ENCODE data around the gene SLC39A7. TPM values are rescaled to one million over a fixed set of nuclear protein-coding genes. Genes with fewer than 3 reads are reported as not detected.

SLC39A7 gene
- total RNA-seq, 1 experiment from 2014 or later: 94.5 TPM

DNA sequence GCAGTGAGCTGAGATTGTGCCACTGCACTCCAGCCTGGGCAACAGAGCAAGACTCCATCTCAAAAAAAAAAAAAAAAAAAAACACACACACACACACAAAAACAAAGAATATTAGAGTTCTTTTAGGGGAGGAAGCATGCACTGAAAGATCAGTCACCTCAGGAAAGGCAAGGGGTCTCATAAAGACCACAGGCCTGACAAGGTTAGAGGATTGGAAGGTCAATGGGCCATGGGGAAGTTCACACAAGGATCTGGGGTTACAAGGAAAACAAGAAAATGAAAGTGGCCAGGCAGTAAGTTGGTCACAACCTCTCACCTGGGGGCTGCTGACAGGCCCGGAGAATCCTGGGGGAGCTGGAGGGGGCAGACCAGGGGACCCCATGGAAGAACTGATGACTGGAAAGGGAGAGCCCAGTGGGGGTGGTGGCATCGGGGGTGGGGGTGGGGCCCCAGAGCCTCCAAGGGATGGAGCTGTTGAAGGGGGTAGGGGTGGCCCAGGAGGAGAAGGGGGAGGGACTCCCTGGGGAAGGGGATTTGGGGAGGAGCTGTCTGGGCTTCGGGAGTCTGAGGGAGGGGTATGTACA is 1.7 kb upstream of the SLC39A7 start:
- DNase-seq (ENCODE audit: low read depth, low spot score): no peak
- in situ Hi-C loops (cut with HindIII; ENCODE audit: low pct_unique_long_range_greater_than_20kb, low sequenced_read_pairs): no loop called here

DNA sequence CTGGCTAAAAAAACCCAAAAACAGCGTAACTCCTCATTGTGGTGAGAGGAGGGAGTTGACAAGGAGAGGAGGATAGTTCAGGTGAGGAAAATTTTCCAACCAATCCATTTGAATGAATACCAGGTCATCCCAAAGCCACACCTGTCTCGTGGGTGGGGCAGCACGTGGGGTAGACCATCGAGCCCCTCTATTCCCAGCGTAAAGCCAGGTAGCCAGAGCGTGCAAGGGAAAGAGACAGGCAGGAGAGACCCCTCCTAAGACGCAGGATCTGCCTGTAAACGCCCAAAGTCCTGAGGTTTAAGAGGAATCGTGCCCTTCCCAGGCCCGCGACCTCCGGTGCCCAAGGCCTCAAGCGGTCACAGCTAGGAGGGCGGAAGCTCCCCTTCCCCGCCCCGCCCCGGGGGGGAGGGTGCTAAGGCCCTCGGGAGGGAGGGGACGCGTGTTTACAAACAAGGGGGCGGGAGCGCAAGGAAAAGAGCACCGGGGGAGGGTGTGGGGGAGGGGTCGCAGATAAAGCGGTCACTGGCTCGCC is 914 bp upstream of the SLC39A7 start:
- DNase-seq (ENCODE audit: low read depth, low spot score): peak; percentile 87
- in situ Hi-C loops (cut with HindIII; ENCODE audit: low pct_unique_long_range_greater_than_20kb, low sequenced_read_pairs): no loop called here

DNA sequence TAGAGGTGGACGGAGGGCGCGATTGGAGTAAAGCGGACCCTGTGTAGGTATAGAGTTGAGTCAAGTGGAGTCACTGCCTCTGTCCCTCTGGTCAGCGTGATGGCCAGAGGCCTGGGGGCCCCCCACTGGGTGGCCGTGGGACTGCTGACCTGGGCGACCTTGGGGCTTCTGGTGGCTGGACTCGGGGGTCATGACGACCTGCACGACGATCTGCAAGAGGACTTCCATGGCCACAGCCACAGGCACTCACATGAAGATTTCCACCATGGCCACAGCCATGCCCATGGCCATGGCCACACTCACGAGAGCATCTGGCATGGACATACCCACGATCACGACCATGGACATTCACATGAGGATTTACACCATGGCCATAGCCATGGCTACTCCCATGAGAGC is 479 bp downstream of the SLC39A7 start:
- in situ Hi-C loops (cut with HindIII; ENCODE audit: low pct_unique_long_range_greater_than_20kb, low sequenced_read_pairs): no loop called here
- DNase-seq (ENCODE audit: low read depth, low spot score): no peak

- in situ Hi-C loops (cut with HindIII; ENCODE audit: low pct_unique_long_range_greater_than_20kb, low sequenced_read_pairs): no loop called here
These were observed 1.3 kb downstream of the SLC39A7 start for GRCh38 chr6:33201935-33202334.

DNA sequence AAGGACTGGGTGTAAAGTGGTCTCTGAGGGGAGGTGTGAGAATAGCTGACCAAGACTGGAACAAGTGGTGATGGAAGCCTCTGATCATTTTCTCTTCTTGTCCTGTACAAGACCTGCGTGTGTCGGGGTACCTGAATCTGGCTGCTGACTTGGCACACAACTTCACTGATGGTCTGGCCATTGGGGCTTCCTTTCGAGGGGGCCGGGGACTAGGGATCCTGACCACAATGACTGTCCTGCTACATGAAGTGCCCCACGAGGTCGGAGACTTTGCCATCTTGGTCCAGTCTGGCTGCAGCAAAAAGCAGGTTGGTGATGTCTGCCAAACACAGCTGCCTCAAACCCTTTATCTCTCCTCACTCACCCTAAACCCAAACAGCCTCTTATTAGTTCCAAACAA is 2.1 kb downstream of the SLC39A7 start:
- DNase-seq (ENCODE audit: low read depth, low spot score): no peak
- in situ Hi-C loops (cut with HindIII; ENCODE audit: low pct_unique_long_range_greater_than_20kb, low sequenced_read_pairs): no loop called here

More at GRCh38 chr6:33201935-33202334, 1.3 kb downstream of the SLC39A7 start:
- no peak for DNase-seq (ENCODE audit: low read depth, low spot score)

DNA sequence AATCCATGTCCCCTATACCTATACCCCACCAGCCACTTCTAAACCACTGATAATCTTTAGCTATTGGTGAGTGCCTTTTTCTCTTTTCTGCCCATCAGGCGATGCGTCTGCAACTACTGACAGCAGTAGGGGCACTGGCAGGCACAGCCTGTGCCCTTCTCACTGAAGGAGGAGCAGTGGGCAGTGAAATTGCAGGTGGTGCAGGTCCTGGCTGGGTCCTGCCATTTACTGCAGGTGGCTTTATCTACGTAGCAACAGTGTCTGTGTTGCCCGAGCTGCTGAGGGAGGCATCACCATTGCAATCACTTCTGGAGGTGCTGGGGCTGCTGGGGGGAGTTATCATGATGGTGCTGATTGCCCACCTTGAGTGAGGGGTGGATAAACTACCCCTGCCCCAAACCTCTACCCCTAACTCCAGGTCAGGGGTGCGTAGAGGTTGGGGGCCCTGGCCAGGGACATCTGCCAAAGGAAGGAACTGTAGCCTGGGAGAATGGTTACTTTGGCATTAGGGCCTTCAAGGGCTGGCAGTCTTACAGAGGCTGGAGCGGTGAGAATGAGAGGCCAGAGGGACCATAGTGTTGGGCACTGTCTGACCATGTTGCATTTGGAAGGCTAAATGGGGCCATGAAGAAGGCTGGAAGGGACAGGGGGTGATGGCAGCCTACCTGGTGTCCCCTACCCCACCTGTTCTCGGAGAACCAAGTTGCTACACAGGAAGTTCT is 2.9 kb downstream of the SLC39A7 start:
- DNase-seq (ENCODE audit: low read depth, low spot score): no peak
- in situ Hi-C loops (cut with HindIII; ENCODE audit: low pct_unique_long_range_greater_than_20kb, low sequenced_read_pairs): no loop called here

- DNase-seq (ENCODE audit: low read depth, low spot score): no peak
- in situ Hi-C loops (cut with HindIII; ENCODE audit: low pct_unique_long_range_greater_than_20kb, low sequenced_read_pairs): no loop called here
These were observed 3.4 kb downstream of the SLC39A7 start for GRCh38 chr6:33204165-33204414.

- in situ Hi-C loops (cut with HindIII; ENCODE audit: low pct_unique_long_range_greater_than_20kb, low sequenced_read_pairs): no loop called here
- DNase-seq (ENCODE audit: low read depth, low spot score): peak; percentile 91
These were observed 3.9 kb downstream of the SLC39A7 start, which contains the start of gene HSD17B8 for GRCh38 chr6:33204415-33205190. HSD17B8 (plus strand) TSS chr6:33204655; CDS start chr6:33204669, 14 bp downstream.

- in situ Hi-C loops (cut with HindIII; ENCODE audit: low pct_unique_long_range_greater_than_20kb, low sequenced_read_pairs): no loop called here
- no peak for DNase-seq (ENCODE audit: low read depth, low spot score)
These were observed 4.7 kb downstream of the SLC39A7 start for GRCh38 chr6:33205191-33206026.

GRCh38 chr6:33206027-33206863 is 5.6 kb downstream of the SLC39A7 start:
- in situ Hi-C loops (cut with HindIII; ENCODE audit: low pct_unique_long_range_greater_than_20kb, low sequenced_read_pairs): no loop called here

GRCh38 chr6:33206864-33207551 is 6.3 kb downstream of the SLC39A7 start:
- in situ Hi-C loops (cut with HindIII; ENCODE audit: low pct_unique_long_range_greater_than_20kb, low sequenced_read_pairs): no loop called here
- DNase-seq (ENCODE audit: low read depth, low spot score): no peak

More at GRCh38 chr6:33206027-33206863, 5.6 kb downstream of the SLC39A7 start:
- DNase-seq (ENCODE audit: low read depth, low spot score): no peak

DNA sequence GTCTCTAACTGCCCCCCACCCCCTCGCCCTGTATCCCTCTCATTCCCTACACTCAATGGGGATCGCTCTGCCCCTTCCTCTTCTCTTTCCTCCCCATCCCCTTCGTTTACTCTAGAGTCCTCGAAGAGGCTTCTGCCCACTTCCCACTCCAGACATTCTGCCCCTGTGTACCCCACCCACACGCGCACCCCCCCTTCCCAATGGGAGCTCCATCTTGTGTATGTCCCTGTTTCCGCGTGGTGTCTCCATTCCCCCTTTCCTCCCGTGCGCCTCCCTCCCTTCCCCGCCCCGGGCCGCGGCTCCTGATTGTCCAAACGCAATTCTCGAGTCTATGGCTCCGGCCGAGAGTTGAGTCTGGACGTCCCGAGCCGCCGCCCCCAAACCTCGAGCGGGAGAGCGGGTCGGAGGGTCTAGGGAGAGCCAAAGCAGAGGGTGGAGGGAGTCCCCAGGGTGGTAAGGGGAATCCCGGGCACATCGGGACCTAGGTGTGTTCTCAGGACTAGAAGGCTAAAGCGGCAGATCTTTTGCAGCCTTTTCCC is 7.0 kb downstream of the SLC39A7 start:
- in situ Hi-C loops (cut with HindIII; ENCODE audit: low pct_unique_long_range_greater_than_20kb, low sequenced_read_pairs): no loop called here
- DNase-seq (ENCODE audit: low read depth, low spot score): no peak

GRCh38 chr6:33208091-33208967 is 7.7 kb downstream of the SLC39A7 start, which contains the start of gene RING1:
RING1 (plus strand) TSS chr6:33208500; CDS start chr6:33208823, 323 bp downstream.
- in situ Hi-C loops (cut with HindIII; ENCODE audit: low pct_unique_long_range_greater_than_20kb, low sequenced_read_pairs): no loop called here
- DNase-seq (ENCODE audit: low read depth, low spot score): peak; percentile 67

GRCh38 chr6:33209856-33210255 is 9.2 kb downstream of the SLC39A7 start:
- in situ Hi-C loops (cut with HindIII; ENCODE audit: low pct_unique_long_range_greater_than_20kb, low sequenced_read_pairs): no loop called here
- DNase-seq (ENCODE audit: low read depth, low spot score): no peak

GRCh38 chr6:33211136-33211535 is 10.5 kb downstream of the SLC39A7 start:
- no peak for DNase-seq (ENCODE audit: low read depth, low spot score)
- in situ Hi-C loops (cut with HindIII; ENCODE audit: low pct_unique_long_range_greater_than_20kb, low sequenced_read_pairs): no loop called here

Data from SK-MEL-5 (cell line).